Activated CD8-positive, alpha-beta T cell treated with anti-CD3 and anti-CD28 coated beads, Interleukin-2, amount 10 ng/mL, durations not matched to agents 7 days and 5 days (primary cell): ENCODE data around the gene PABPN1. TPM values are rescaled to one million over a fixed set of nuclear protein-coding genes. Genes with fewer than 3 reads are reported as not detected.
A peak's percentile ranks its signal among the peaks of the same experiment; 100 is the strongest.
"Not testable (repeated sequence)": the region's sequence is repeated elsewhere in the genome, so short reads cannot be mapped to it uniquely, and the experiment has no call there.

Source experiments
- ATAC-seq: fragments of 150-1000 bp; cut with Tn5 transposase; one replicate; pipeline ENCODE4 v1.10.0; 2021; ENCODE audit warnings: moderate library complexity
- CTCF ChIA-PET: fragments of 350-600 bp; sonication (Branson Sonifier 250); formaldehyde crosslinking; loops from one replicate; lab custom pipeline; 2021; ENCODE audit warnings: antibody characterized with exemption; lab: Charles Lee
- POLR2A ChIA-PET: fragments of 350-600 bp; sonication (Branson Sonifier 250); formaldehyde crosslinking; loops from one replicate; lab custom pipeline; 2021; ENCODE audit warnings: antibody characterized with exemption; lab: Charles Lee
- DNase-seq: peaks from one replicate; pipeline ENCODE4 v3.0.0-alpha.2; 2020
- H3K27ac Mint-ChIP-seq: one replicate; pipeline ENCODE4 v1.8.0; 2021; ENCODE audit warnings: mild to moderate bottlenecking, mixed read lengths
- H3K27me3 Mint-ChIP-seq: one replicate; pipeline ENCODE4 v1.8.0; 2021; ENCODE audit warnings: low read depth, mixed read lengths
- H3K36me3 Mint-ChIP-seq: one replicate; pipeline ENCODE4 v1.8.0; 2021; ENCODE audit warnings: low read depth, mixed read lengths
- H3K4me1 Mint-ChIP-seq: one replicate; pipeline ENCODE4 v1.8.0; 2021; ENCODE audit warnings: low read depth, mixed read lengths
- H3K4me3 Mint-ChIP-seq: one replicate; pipeline ENCODE4 v1.8.0; 2021; ENCODE audit warnings: mild to moderate bottlenecking, mixed read lengths
- H3K9me3 Mint-ChIP-seq: one replicate; pipeline ENCODE4 v1.8.0; 2022; ENCODE audit warnings: mixed read lengths; ENCODE audit not compliant: insufficient read depth
- total RNA-seq, 2 experiments: library from RNA; stranded (reverse); gene quantifications; one replicate each; pipeline ENCODE4 v1.2.3, GENCODE V29; 2021

Gene PABPN1
- 100 to 1,000 TPM; 200 to 210 TPM for total RNA-seq

DNA sequence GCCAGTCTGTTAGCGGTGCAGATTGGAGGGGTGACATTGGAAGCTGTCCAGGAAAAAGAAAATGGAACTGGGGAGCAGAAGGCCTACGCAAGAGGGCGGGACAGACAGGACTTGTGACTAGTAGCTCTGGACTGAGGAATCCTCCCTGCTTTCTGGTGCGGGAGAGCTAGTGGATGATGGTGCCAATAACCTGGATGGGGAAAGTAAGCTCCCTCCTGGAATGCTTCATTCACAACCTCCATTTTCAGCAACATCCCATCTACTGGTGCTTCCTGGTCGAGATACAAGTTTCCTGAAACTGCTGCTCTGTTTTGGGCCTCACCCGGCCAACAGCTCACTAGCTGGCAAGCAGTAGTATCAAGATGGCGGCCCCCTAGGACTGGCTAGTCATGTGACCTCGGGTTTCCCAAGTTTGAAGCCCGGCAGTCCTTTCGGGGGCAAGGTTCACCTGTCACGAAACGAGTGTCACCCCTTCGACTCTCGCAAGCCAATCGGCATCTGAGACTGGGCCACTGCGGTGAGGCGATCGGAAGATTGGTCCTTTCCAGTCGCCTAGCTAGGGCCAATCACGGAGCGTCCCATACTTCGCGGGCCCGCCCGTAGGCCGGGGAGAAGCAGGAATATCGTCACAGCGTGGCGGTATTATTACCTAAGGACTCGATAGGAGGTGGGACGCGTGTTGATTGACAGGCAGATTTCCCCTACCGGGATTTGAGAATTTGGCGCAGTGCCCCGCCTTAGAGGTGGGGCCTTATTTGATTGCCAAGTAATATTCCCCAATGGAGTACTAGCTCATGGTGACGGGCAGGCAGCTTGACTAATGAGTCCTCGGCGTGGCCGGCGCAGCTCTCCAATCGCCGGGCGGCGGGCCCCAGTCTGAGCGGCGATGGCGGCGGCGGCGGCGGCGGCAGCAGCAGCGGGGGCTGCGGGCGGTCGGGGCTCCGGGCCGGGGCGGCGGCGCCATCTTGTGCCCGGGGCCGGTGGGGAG, at the start of gene PABPN1:
PABPN1 (plus strand) TSS at position 874 of the 988 bp plus-strand sequence; CDS start at position 887, 13 bp downstream.
- Mint-ChIP-seq H3K27ac (peak within 1 kb of the TSS; percentile 97), H3K4me3 (peak within 1 kb of the TSS; percentile 92), H3K36me3 (peaks cover 47% of the 10 kb centered on the region), H3K27me3 (no peaks in the 10 kb centered on the region), H3K4me1 (peaks cover 33% of the 10 kb centered on the region), H3K9me3 (no peaks in the 10 kb centered on the region)
- CTCF ChIA-PET: interaction anchor here (0.5 to 4.8 kb wide), 33 partner anchors 9 to 391 kb away, joined by 3 to 75 read pairs (median 5); partner anchors contain the start of genes CDH24, HOMEZ and PPP1R3E
- peak; percentile 94 for ATAC-seq
- peak; percentile 99 for DNase-seq
- POLR2A ChIA-PET: interaction anchor here (0.5 to 6.2 kb wide), 23 partner anchors 9 to 1845 kb away, joined by 3 to 115 read pairs (median 5); partner anchors contain the start of genes ACIN1, C14orf119, CMTM5 and HOMEZ

- ATAC-seq: no peak
- Mint-ChIP-seq H3K27me3 (no peaks in the 10 kb centered on the region), H3K36me3 (peaks cover 2% of the 10 kb centered on the region), H3K27ac (no peak overlapping the region), H3K4me3 (no peak overlapping the region), H3K9me3 (no peaks in the 10 kb centered on the region), H3K4me1 (no peaks in the 10 kb centered on the region)
- no peak for DNase-seq
- CTCF ChIA-PET: no interaction called here
- POLR2A ChIA-PET: no interaction called here
Measured at GRCh38 chr14:23275412-23275811, 45.8 kb upstream of the PABPN1 start.

DNA sequence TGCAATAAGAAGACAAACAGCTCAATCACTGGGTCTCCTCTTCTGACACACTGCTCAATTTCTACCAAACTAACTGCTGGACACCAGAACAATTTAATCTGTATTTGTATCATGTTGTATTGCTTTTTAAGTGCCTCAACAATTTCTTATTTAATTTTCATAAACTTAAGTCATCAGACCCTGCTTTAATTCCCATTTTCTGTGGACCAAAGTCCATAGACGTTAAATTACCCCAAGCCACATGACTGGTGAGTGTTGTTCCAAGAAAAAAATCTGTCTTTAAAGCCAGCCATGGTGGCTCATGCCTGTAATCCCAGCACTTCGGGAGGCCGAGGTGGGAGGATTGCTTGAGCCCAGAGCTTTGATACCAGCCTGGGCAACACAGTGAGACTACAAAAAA, 44.1 kb upstream of the PABPN1 start:
- CTCF ChIA-PET: interaction anchor here (1.2 to 2.6 kb wide), 5 partner anchors 9 to 201 kb away, joined by 3 to 9 read pairs (median 4); partner anchors contain the start of genes HOMEZ and SLC22A17
- no peak overlapping the region for H3K4me3 Mint-ChIP-seq
- DNase-seq: no peak
- peaks cover 4% of the 10 kb centered on the region for H3K36me3 Mint-ChIP-seq
- no peaks in the 10 kb centered on the region for H3K9me3 Mint-ChIP-seq
- H3K4me1 Mint-ChIP-seq: no peaks in the 10 kb centered on the region
- no peak overlapping the region for H3K27ac Mint-ChIP-seq
- H3K27me3 Mint-ChIP-seq: no peaks in the 10 kb centered on the region
- POLR2A ChIA-PET: no interaction called here
- no peak for ATAC-seq

- H3K36me3 Mint-ChIP-seq, POLR2A ChIA-PET, DNase-seq, H3K9me3 Mint-ChIP-seq, H3K4me3 Mint-ChIP-seq, H3K27ac Mint-ChIP-seq, H3K27me3 Mint-ChIP-seq, ATAC-seq, H3K4me1 Mint-ChIP-seq: not testable (repeated sequence)
- CTCF ChIA-PET: interaction anchor here (1.2 to 2.6 kb wide), 4 partner anchors 9 to 201 kb away, joined by 3 to 9 read pairs (median 4); partner anchors contain the start of genes HOMEZ and SLC22A17
Measured at GRCh38 chr14:23277928-23278327, 43.3 kb upstream of the PABPN1 start.

DNA sequence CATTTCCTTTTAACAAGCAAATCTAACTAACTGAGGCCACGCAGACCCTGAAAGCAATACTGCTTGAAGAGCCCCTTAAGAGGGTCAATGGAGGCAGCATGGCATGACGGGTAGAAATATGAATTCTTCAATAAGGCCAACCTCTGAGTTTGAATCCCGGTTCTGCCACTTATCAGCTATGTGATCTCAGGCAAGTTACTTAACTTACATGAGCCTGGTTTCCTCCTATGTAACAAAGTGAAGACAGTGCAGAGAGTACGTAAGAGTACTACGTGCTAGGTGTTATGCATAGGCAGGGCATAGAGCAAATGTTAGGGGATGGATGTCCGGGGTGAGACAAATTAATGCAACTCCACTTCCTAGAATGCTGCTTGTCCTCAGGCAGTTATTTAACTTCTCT, 40.0 kb upstream of the PABPN1 start:
- POLR2A ChIA-PET: no interaction called here
- Mint-ChIP-seq H3K4me1 (peaks cover 10% of the 10 kb centered on the region), H3K4me3 (no peak overlapping the region), H3K27me3 (no peaks in the 10 kb centered on the region), H3K27ac (no peak overlapping the region), H3K9me3 (no peaks in the 10 kb centered on the region), H3K36me3 (peaks cover 8% of the 10 kb centered on the region)
- ATAC-seq (no peak), DNase-seq (no peak)
- CTCF ChIA-PET: interaction anchor here (1.3 to 2.0 kb wide), 2 partner anchors 14 to 16 kb away, joined by 5 to 7 read pairs; no protein-coding TSS in a partner anchor

DNA sequence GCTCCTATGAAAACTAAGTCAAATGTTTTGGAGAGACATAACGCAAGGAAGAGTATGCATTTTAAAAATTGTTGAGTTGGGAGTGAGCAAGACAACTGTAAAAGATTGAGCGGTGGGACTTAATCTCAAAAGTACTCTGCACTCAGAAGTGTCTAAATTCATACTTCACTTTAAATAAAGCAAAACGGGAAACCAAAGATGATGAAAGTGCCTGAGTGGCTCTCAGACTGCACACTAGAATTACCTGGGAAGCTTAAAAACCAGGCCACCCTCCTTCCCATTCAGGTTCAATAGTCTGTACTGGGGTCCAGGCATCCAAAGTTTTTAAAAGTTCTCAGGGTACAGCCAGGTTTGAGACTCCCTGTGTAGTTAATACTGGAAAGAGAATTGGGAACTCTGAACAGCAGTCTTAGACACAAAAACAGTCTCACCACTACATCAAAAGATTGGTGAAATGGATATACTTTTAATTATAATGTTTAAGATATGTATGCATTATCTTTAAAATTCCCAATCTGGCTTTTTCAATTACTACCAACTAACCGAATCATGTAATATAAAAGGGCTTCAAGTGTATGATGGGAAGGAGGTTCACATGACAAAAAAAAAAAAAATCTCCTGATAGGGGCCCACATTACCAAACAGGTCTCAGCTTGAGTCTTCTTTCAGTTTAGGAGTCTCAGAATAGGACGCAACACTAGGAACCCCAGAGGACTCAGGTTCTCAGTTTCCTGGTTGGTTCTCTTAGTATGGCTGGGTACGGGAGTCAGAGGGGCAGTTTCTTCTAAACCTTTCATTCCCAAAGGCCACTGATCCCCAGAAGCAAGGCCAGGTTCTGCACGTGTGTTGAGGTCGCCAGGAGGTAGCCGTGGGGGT, 36.4 kb upstream of the PABPN1 start:
- Mint-ChIP-seq H3K4me3 (peak overlapping the region; percentile 96), H3K9me3 (no peaks in the 10 kb centered on the region)
- POLR2A ChIA-PET: interaction anchor here (1.3 to 2.6 kb wide), 3 partner anchors 16 to 37 kb away, joined by 5 to 16 read pairs (median 6); partner anchors contain the start of gene PABPN1

GRCh38 chr14:23285530-23286019, 35.7 kb upstream of the PABPN1 start:
- DNase-seq (peak; percentile 29), ATAC-seq (peak; percentile 22)
- CTCF ChIA-PET: interaction anchor here (0.6 to 4.2 kb wide), 12 partner anchors 9 to 217 kb away, joined by 3 to 28 read pairs (median 6); partner anchors contain the start of genes ACIN1, C14orf119, PABPN1 and PPP1R3E
- H3K4me1 Mint-ChIP-seq: peaks cover 18% of the 10 kb centered on the region
- peak overlapping the region; percentile 96 for H3K4me3 Mint-ChIP-seq
- no peaks in the 10 kb centered on the region for H3K27me3 Mint-ChIP-seq
- peak overlapping the region; percentile 84 for H3K27ac Mint-ChIP-seq
- no peaks in the 10 kb centered on the region for H3K9me3 Mint-ChIP-seq
- peaks cover 6% of the 10 kb centered on the region for H3K36me3 Mint-ChIP-seq
- POLR2A ChIA-PET: interaction anchor here (1.3 to 2.6 kb wide), 2 partner anchors 35 to 36 kb away, joined by 6 to 16 read pairs; partner anchors contain the start of gene PABPN1

More for the DNA sequence above, 36.4 kb upstream of the PABPN1 start:
- Mint-ChIP-seq H3K27ac (peak overlapping the region; percentile 84), H3K27me3 (no peaks in the 10 kb centered on the region), H3K4me1 (peaks cover 18% of the 10 kb centered on the region), H3K36me3 (peaks cover 6% of the 10 kb centered on the region)
- ATAC-seq: no peak
- DNase-seq: peak; percentile 31
- CTCF ChIA-PET: interaction anchor here (0.6 to 3.7 kb wide), 4 partner anchors 16 to 164 kb away, joined by 3 to 28 read pairs (median 14); no protein-coding TSS in a partner anchor

DNA sequence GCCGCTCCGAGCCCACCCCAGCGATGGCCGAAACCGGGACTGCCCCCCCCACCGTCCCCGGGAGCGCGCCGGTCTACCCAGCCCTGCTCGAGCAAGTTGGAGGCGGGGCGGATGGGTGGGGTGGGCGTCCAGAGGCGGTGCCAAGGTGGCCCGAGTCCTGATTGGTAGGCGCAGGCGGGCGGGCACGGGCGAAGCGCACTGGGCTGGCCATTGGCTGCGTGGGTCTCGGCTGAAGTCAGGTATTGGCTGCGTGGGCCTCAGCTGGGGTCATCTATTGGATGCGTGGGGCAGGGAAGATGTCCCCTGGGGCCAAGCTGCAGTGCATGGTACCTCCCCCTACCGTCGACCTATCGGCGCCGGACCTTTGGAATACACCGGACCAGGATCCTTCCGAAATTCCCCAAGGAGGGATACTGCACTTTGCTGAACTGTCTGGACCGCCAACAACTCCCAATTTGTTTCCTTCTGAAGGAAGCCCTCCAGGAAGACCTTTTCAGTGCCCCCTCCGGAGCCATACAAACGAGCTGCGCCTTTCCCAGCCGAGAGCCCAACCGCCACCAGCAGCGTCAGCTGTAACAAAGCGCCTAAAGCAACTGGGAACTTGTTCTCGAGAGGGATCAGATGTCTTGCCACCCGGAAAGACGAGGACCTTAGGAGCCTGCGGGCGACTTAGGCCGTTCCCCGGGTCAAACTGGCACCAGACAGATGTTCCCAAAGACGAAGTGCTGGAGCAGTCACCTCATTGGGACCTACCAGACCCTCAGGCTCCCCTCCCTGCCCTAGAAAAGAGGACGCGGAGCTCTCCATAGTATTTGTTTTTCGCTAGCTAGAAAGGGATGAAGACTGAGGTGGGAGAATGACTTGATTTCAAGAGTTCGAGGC, 35.0 kb upstream of the PABPN1 start, which contains the start of gene HOMEZ:
HOMEZ (minus strand) TSS at position 113 of the 882 bp plus-strand sequence. CDS start 180 bp downstream, outside the sequence.
- Mint-ChIP-seq H3K4me1 (peaks cover 18% of the 10 kb centered on the region), H3K27me3 (no peaks in the 10 kb centered on the region), H3K4me3 (peak within 1 kb of the TSS; percentile 96), H3K36me3 (peaks cover 6% of the 10 kb centered on the region), H3K9me3 (no peaks in the 10 kb centered on the region), H3K27ac (peak within 1 kb of the TSS; percentile 91)
- POLR2A ChIA-PET: interaction anchor here (0.5 to 2.6 kb wide), 8 partner anchors 15 to 628 kb away, joined by 3 to 16 read pairs (median 6); partner anchors contain the start of genes PABPN1 and PPP1R3E
- peak; percentile 100 for ATAC-seq
- CTCF ChIA-PET: interaction anchor here (0.6 to 4.2 kb wide), 14 partner anchors 9 to 217 kb away, joined by 3 to 28 read pairs (median 4); partner anchors contain the start of genes ACIN1, C14orf119, PABPN1 and PPP1R3E
- peak; percentile 99 for DNase-seq

DNA sequence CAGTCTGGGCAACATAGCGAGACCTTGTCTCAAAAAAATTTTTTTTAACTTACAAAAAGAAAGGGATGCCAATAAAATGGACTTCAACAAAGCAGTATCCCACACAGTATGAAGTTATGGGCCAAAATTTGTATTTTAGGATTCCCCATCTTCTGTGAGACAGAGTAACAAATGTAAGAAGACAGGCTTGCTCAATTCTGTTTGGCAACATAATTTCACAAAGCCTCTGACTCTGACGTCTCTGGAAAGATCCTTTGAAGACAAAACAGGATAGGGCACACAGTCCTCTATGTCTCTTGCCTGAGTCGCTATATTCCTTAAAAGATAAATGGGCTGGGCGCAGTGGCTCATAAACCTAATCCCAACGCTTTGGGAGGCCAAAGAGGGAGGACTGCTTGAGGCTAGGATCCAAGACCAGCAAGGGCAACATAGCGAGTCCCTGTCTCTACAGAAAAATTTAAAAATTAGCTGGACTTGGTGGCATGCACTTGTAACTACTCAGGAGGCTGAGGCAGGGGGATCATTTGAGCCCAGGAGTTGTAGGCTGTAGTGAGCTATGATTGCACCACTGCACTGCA, 34.3 kb upstream of the PABPN1 start:
- POLR2A ChIA-PET: interaction anchor here (0.6 to 2.6 kb wide), 6 partner anchors 14 to 628 kb away, joined by 3 to 16 read pairs (median 6); partner anchors contain the start of genes PABPN1 and PPP1R3E
- Mint-ChIP-seq H3K9me3 (no peaks in the 10 kb centered on the region), H3K36me3 (peaks cover 4% of the 10 kb centered on the region), H3K27me3 (no peaks in the 10 kb centered on the region), H3K4me3 (peak overlapping the region; percentile 96), H3K4me1 (peaks cover 18% of the 10 kb centered on the region), H3K27ac (peak overlapping the region; percentile 91)
- ATAC-seq: no peak
- CTCF ChIA-PET: interaction anchor here (1.1 to 4.2 kb wide), 10 partner anchors 8 to 215 kb away, joined by 3 to 28 read pairs (median 9); partner anchors contain the start of gene PABPN1
- DNase-seq: no peak
